ENCODE measurements around the gene ACTR3C.

- TF ChIP-seq POLR2A (IDR thresholded peaks at IDR 0.05) (no peak), CTCF (IDR thresholded peaks at IDR 0.05 in 4 of 5, conservative IDR thresholded peaks at IDR 0.05 in 1 of 5) (no peak)
Measured at GRCh38 chr7:150346922-150347321, 23.6 kb upstream of the ACTR3C start.
